Esophagus squamous epithelium (tissue), 5 donors: ENCODE results near the gene COL1A1. TPM values are rescaled to one million over a fixed set of nuclear protein-coding genes. Genes with fewer than 3 reads are reported as not detected.

Experiments used
- DNase-seq: peaks from one replicate; lab custom pipeline; 2025; lab: John Stamatoyannopoulos, UW
- H3K27ac ChIP-seq, 4 donors: fragments of 200-600 bp; sonication (generic); one replicate each; pipeline ENCODE4 v1.5.1; 2016 to 2019; ENCODE audit warnings: mild to moderate bottlenecking in 1 of 4
- H3K27me3 ChIP-seq, 4 donors: fragments of 200-600 bp; sonication (generic); 1 replicate in 3 of 4; 2 replicates in 1 of 4; pipeline versions ENCODE4 v1.5.1 to v1.6.0; 2017 to 2021; ENCODE audit warnings: antibody characterized with exemption in 1 of 4
- H3K36me3 ChIP-seq, 3 donors: fragments of 200-600 bp; sonication (generic); one replicate each; pipeline ENCODE4 v1.5.1; 2016 to 2019
- H3K4me1 ChIP-seq, 3 donors: fragments of 200-600 bp; sonication (generic); one replicate each; pipeline ENCODE4 v1.5.1; 2017 to 2019
- H3K4me3 ChIP-seq, 4 donors: fragments of 200-600 bp; sonication (generic); 1 replicate in 3 of 4; 2 replicates in 1 of 4; pipeline ENCODE4 v1.5.1; 2016 to 2019; ENCODE audit warnings: mild to moderate bottlenecking in 2 of 4, moderate library complexity in 1 of 4
- H3K9me3 ChIP-seq, 3 donors: fragments of 200-600 bp; sonication (generic); one replicate each; pipeline ENCODE4 v1.5.1; 2016 to 2019
- CTCF ChIP-seq, 6 experiments: fragments of 450-650 bp in 4 of 6; fragments of 200-600 bp in 2 of 6; sonication (generic) in 2 of 6; IDR thresholded peaks; one replicate each; pipeline ENCODE4 v1.5.1; 2016 to 2019; ENCODE audit warnings: antibody characterized with exemption in 6 of 6, mild to moderate bottlenecking in 4 of 6, moderate library complexity in 4 of 6
- POLR2A ChIP-seq, 4 donors: fragments of 450-650 bp; IDR thresholded peaks; one replicate each; pipeline ENCODE4 v1.6.1; 2017; ENCODE audit warnings: antibody characterized with exemption in 4 of 4, mild to moderate bottlenecking in 4 of 4, moderate library complexity in 3 of 4
- WGBS, 2 donors: methylation state at CpG; one replicate each; pipeline ENCODE4 v1.1.5; 2018; 5-methylcytosine and 5-hydroxymethylcytosine counted together
- intact Hi-C: fragments of 100-400 bp; cut with DNase I; formaldehyde crosslinking; loops from one replicate; pipeline ENCODE4 v1.15.0; 2022
- total RNA-seq, 4 donors: library from RNA; depleted of rRNA; stranded (reverse); fragments of >200 nt; gene quantifications; one replicate each; pipeline ENCODE4 v1.1.0, GENCODE V29; 2016
- donor health status: DM: yes; HTN: yes; CAD: no.

Gene COL1A1
- total RNA-seq, 4 donors from 2014 or later, result 12.4 to 20.8 (median 19.7) TPM

GRCh38 chr17:50174444-50174843, 27.0 kb downstream of the COL1A1 start:
- peak overlapping the region in 1 of 4 donors; percentile 82 for H3K27ac ChIP-seq
- intact Hi-C loops, result no loop called here
- WGBS, 2 donors, result 67 to 96% methylated on average over 3 to 5 of the region's 6 CpGs
- peaks cover 21 to 55% (median 25%) of the 10 kb centered on the region in 3 donors for H3K4me1 ChIP-seq
- H3K4me3 ChIP-seq, result no peak overlapping the region
- no peaks in the 10 kb centered on the region for H3K9me3 ChIP-seq
- no peak for DNase-seq
- H3K27me3 ChIP-seq, result no peaks in the 10 kb centered on the region
- TF ChIP-seq CTCF (IDR thresholded peaks at IDR 0.05), result no peak
- no peak for TF ChIP-seq POLR2A (IDR thresholded peaks at IDR 0.05)
- no peaks in the 10 kb centered on the region for H3K36me3 ChIP-seq

GRCh38 chr17:50173335-50173941, 28.0 kb downstream of the COL1A1 start:
- TF ChIP-seq POLR2A (IDR thresholded peaks at IDR 0.05) (no peak), CTCF (IDR thresholded peaks at IDR 0.05) (no peak)
- no peaks in the 10 kb centered on the region for H3K36me3 ChIP-seq
- 72 to 85% methylated on average over 5 of the region's 10 CpGs for WGBS, 2 donors
- no peaks in the 10 kb centered on the region for H3K9me3 ChIP-seq
- peak overlapping the region; percentile 22 to 89 (median 52) for H3K27ac ChIP-seq
- DNase-seq, result no peak
- H3K27me3 ChIP-seq, result peaks cover 0 to under 1% (median 0%) of the 10 kb centered on the region in 4 donors
- intact Hi-C loops, result no loop called here
- H3K4me1 ChIP-seq, result peaks cover 19 to 59% (median 25%) of the 10 kb centered on the region in 3 donors
- no peak overlapping the region for H3K4me3 ChIP-seq

DNA sequence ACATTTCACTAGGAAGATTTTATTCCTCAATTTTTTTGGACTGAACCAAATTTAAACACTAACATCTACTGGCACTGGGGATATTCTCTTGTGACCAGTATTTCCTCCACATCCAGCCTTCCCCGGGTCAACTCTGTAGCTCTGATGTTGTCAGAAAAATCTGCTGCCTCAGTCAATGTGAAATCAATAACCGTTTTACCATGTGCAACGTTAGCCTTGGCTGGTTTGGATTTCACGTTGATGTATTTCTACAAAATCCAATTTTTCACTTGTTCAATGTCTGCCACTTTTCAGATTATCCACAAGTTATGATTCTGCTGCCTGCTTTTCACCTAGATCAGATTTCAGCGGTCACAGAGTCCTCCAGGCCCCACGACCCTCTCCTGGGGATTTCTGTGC, 28.5 kb downstream of the COL1A1 start:
- no peaks in the 10 kb centered on the region for H3K9me3 ChIP-seq
- peaks cover 14 to 59% (median 20%) of the 10 kb centered on the region in 3 donors for H3K4me1 ChIP-seq
- H3K27ac ChIP-seq, result peak overlapping the region; percentile 22 to 89 (median 52)
- no peak for TF ChIP-seq CTCF (IDR thresholded peaks at IDR 0.05)
- no peak for TF ChIP-seq POLR2A (IDR thresholded peaks at IDR 0.05)
- WGBS, 2 donors, result 68 to 69% methylated on average over 5 to 6 of the region's 6 CpGs
- no peak overlapping the region for H3K4me3 ChIP-seq
- intact Hi-C loops, result no loop called here
- H3K36me3 ChIP-seq, result no peaks in the 10 kb centered on the region
- H3K27me3 ChIP-seq, result peaks cover 0 to 5% (median 0%) of the 10 kb centered on the region in 4 donors
- DNase-seq, result no peak

DNA sequence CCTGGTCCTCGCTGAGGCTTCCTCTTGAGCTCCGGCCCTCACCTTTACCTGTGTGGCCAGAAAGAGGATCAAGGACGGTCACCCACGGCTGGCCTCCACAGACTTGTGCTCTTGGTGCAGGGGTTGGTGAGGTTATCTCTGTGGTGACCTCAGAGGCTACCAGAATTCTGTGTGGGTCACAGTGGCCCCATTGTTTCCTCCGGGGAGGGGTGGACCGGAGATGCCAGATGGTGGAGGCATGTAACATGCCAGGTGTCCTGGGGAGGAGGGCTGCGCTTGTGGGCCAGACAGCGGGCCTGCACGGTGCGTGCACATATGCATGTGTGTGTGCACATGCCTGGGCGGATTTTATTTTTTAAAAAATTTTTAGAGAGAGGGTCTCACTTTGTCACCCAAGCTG, 29.3 kb downstream of the COL1A1 start:
- Histone ChIP-seq H3K36me3 (no peaks in the 10 kb centered on the region), H3K27me3 (peaks cover 0 to 5% (median 0%) of the 10 kb centered on the region in 4 donors), H3K27ac (no peak overlapping the region), H3K9me3 (no peaks in the 10 kb centered on the region), H3K4me1 (peaks cover 6 to 59% (median 12%) of the 10 kb centered on the region in 3 donors), H3K4me3 (no peak overlapping the region)
- TF ChIP-seq CTCF (IDR thresholded peaks at IDR 0.05) (no peak), POLR2A (IDR thresholded peaks at IDR 0.05) (no peak)
- no peak for DNase-seq
- 90 to 100% methylated on average over 3 to 9 of the region's 11 CpGs for WGBS, 2 donors
- intact Hi-C loops, result no loop called here

- 64 to 83% methylated on average over 2 to 4 of the region's 17 CpGs for WGBS, 2 donors
- TF ChIP-seq CTCF (IDR thresholded peaks at IDR 0.05) (no peak), POLR2A (IDR thresholded peaks at IDR 0.05) (no peak)
- no peak overlapping the region for H3K4me3 ChIP-seq
- H3K9me3 ChIP-seq, result no peaks in the 10 kb centered on the region
- H3K36me3 ChIP-seq, result no peaks in the 10 kb centered on the region
- H3K4me1 ChIP-seq, result peaks cover 2 to 55% (median 7%) of the 10 kb centered on the region in 3 donors
- peaks cover 0 to 5% (median 0%) of the 10 kb centered on the region in 4 donors for H3K27me3 ChIP-seq
- intact Hi-C loops, result no loop called here
- no peak for DNase-seq
- H3K27ac ChIP-seq, result no peak overlapping the region
These were observed 29.9 kb downstream of the COL1A1 start for GRCh38 chr17:50171371-50172071.
